Measurements from ENCODE around the gene MCOLN1.

The MCOLN1 gene

GRCh38 chr19:7522072-7522922, at the start of gene MCOLN1:
Gene MCOLN1, plus strand, starts transcription at chr19:7522624. Its CDS starts 127 bp downstream, at chr19:7522751.
- in situ Hi-C loops (cut with HindIII; ENCODE audit: low sequenced_read_pairs), result no loop called here

GRCh38 chr19:7475665-7476064, 46.8 kb upstream of the MCOLN1 start:
- in situ Hi-C loops (cut with HindIII; ENCODE audit: low sequenced_read_pairs), result no loop called here

GRCh38 chr19:7476241-7476640, 46.2 kb upstream of the MCOLN1 start:
- in situ Hi-C loops (cut with HindIII; ENCODE audit: low sequenced_read_pairs), result no loop called here

GRCh38 chr19:7476777-7477494, 45.5 kb upstream of the MCOLN1 start:
- in situ Hi-C loops (cut with HindIII; ENCODE audit: low sequenced_read_pairs), result no loop called here

GRCh38 chr19:7477758-7478157, 44.7 kb upstream of the MCOLN1 start:
- in situ Hi-C loops (cut with HindIII; ENCODE audit: low sequenced_read_pairs), result no loop called here

- in situ Hi-C loops (cut with HindIII; ENCODE audit: low sequenced_read_pairs), result no loop called here
These were observed 44.1 kb upstream of the MCOLN1 start for GRCh38 chr19:7478173-7478842.

GRCh38 chr19:7478843-7479227, 43.6 kb upstream of the MCOLN1 start:
- in situ Hi-C loops (cut with HindIII; ENCODE audit: low sequenced_read_pairs), result no loop called here

- in situ Hi-C loops (cut with HindIII; ENCODE audit: low sequenced_read_pairs), result no loop called here
These were observed 42.0 kb upstream of the MCOLN1 start for GRCh38 chr19:7480222-7480969.

- in situ Hi-C loops (cut with HindIII; ENCODE audit: low sequenced_read_pairs), result no loop called here
These were observed 41.5 kb upstream of the MCOLN1 start for GRCh38 chr19:7480970-7481255.

- in situ Hi-C loops (cut with HindIII; ENCODE audit: low sequenced_read_pairs), result no loop called here
These were observed 39.6 kb upstream of the MCOLN1 start for GRCh38 chr19:7482584-7483439.

- in situ Hi-C loops (cut with HindIII; ENCODE audit: low sequenced_read_pairs), result no loop called here
These were observed 38.7 kb upstream of the MCOLN1 start for GRCh38 chr19:7483720-7484201.

GRCh38 chr19:7486923-7487322, 35.5 kb upstream of the MCOLN1 start:
- in situ Hi-C loops (cut with HindIII; ENCODE audit: low sequenced_read_pairs), result no loop called here

GRCh38 chr19:7488736-7489353, 33.6 kb upstream of the MCOLN1 start, which contains the start of gene PEX11G:
Gene PEX11G, minus strand, starts transcription at chr19:7489035. Its CDS starts 25 bp downstream, at chr19:7489010.
- in situ Hi-C loops (cut with HindIII; ENCODE audit: low sequenced_read_pairs), result no loop called here

- in situ Hi-C loops (cut with HindIII; ENCODE audit: low sequenced_read_pairs), result no loop called here
These were observed 32.8 kb upstream of the MCOLN1 start for GRCh38 chr19:7489609-7490044.

GRCh38 chr19:7492142-7492541, 30.3 kb upstream of the MCOLN1 start:
- in situ Hi-C loops (cut with HindIII; ENCODE audit: low sequenced_read_pairs), result no loop called here

- in situ Hi-C loops (cut with HindIII; ENCODE audit: low sequenced_read_pairs), result no loop called here
These were observed 29.9 kb upstream of the MCOLN1 start for GRCh38 chr19:7492558-7492957.

- in situ Hi-C loops (cut with HindIII; ENCODE audit: low sequenced_read_pairs), result no loop called here
These were observed 27.9 kb upstream of the MCOLN1 start for GRCh38 chr19:7494416-7495098.

- in situ Hi-C loops (cut with HindIII; ENCODE audit: low sequenced_read_pairs), result no loop called here
These were observed 25.1 kb upstream of the MCOLN1 start for GRCh38 chr19:7497292-7497691.
